HG02642 (cell line): Measurements from ENCODE around the gene ZG16.
"Not testable (repeated sequence)": the region's sequence is repeated elsewhere in the genome, so short reads cannot be mapped to it uniquely, and the experiment has no call there.

ENCODE experiments used
- ATAC-seq: cut with Tn5 transposase; IDR thresholded peaks from one replicate; pipeline ENCODE4 v1.9.1; 2021; ENCODE audit warnings: mild to moderate bottlenecking; ENCODE audit not compliant: unreplicated experiment, poor library complexity

Gene ZG16

DNA sequence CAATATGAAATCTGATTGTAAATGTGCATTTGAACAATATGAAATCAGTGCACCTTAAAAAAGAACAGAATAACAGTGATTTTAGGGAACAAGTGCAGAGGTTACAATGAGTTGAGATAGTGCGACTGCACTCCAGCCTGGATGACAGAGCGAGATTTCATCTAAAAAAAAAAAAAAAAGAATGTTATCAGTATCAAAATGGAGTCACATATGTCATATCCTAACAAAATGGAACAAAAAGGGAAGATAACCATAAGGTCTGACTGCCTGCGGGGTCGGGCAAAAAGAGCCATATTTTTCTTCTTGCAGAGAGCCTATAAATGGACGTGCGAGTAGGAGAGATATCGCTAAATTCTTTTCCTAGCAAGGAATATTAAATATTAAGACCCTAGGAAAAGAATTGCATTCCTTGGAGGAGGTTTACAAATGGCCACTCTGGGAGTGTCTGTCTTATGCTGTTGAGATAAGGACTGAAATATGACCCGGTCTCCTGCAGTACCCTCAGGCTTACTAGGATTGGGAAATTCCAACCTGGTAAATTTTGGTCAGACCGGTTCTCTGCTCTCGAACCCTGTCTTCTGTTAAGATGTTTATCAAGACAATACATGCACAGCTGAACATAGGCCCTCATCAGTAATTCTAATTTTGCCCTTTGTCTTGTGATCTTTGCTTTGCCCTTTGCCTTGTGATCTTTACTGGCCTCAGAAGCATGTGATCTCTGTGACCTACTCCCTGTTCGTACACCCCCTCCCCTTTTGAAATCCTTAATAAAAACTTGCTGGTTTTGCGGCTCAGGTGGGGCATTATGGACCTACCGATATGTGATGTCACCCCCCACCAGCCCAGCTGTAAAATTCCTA lies 5.3 kb downstream of the ZG16 start:
- not testable (repeated sequence) for ATAC-seq

DNA sequence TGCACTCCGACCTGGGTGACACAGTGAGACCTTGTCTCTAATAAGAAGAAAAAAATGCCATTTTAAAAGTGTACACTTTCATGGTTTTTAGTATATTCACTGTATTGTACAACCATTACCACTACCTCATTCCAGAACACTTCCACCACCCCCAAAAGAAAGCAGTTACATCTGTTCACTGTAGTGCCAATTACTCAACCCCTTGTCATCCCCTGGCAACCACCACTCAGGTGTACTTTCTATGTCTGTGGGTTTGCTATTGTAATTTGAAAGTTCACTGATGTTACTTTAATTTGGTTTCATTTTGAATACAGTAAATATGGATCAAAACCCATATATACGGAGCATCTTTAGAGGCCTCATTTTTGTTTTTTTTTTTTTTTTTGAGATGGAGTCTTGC lies 6.1 kb downstream of the ZG16 start:
- no peak for ATAC-seq

DNA sequence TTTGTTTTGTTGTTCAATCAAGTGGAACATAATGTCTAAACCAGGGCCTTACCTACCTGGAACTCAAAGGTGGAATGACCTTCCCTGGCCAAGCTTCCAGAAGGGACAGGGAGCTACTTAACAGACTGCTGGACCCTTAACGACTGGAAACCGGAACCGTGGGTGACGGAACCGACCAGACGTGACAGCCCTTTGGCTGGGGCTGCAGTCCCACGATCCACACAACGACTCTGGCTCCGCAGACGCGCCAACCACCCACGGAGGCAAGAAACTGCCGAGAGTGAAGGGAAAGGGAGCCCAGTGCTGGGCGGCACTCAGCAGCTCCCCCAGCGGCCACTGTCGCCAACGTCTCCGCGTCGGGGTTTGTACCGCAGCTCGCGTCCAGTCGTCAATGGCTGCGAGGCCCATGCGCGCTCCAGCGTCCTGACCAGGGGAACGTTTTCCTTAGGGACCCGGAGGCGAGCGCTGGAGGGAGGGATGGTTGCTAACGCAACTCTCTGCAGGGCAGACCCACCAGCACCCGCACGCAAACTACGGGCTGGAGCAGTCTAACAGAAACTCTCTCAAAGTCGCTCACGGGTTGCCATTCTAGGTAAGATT lies 6.9 kb downstream of the ZG16 start:
- ATAC-seq = peak; percentile 53

DNA sequence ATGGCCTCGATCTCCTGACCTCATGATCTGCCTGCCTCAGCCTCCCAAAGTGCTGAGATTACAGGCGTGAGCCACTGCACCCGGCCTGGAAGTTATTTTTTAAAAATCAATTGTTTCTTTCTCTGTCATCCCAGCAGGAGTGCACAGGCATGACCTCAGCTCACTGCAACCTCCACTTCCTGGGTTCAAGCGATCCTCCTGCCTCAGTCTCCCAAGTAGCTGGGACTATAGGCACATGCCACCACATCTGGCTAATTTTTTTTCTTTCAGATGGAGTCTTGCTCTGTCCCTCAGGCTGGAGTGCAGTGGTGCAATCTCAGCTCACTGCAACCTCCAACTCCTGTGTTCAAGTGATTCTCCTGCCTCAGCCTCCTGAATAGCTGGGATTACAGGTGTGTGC lies 9.1 kb downstream of the ZG16 start:
- ATAC-seq = not testable (repeated sequence)

DNA sequence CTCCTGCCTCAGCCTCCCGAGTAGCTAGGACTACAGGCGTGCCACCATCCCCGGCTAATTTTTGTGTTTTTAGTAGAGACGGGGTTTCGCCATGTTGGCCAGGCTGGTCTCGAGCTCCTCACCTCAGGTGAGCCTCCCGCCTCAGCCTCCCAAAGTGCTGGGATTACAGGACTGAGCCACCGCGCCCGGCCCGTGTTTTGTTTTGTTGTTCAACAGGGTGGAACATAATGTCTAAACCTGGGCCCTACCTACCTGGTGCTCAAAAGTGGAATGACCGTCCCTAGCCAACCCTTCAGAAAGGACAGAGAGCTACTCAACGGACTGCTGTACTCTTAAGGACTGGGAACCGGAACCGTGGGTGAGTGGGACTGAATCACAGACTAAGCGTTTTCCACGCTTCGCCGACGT lies 11.7 kb downstream of the ZG16 start:
- ATAC-seq = no peak

DNA sequence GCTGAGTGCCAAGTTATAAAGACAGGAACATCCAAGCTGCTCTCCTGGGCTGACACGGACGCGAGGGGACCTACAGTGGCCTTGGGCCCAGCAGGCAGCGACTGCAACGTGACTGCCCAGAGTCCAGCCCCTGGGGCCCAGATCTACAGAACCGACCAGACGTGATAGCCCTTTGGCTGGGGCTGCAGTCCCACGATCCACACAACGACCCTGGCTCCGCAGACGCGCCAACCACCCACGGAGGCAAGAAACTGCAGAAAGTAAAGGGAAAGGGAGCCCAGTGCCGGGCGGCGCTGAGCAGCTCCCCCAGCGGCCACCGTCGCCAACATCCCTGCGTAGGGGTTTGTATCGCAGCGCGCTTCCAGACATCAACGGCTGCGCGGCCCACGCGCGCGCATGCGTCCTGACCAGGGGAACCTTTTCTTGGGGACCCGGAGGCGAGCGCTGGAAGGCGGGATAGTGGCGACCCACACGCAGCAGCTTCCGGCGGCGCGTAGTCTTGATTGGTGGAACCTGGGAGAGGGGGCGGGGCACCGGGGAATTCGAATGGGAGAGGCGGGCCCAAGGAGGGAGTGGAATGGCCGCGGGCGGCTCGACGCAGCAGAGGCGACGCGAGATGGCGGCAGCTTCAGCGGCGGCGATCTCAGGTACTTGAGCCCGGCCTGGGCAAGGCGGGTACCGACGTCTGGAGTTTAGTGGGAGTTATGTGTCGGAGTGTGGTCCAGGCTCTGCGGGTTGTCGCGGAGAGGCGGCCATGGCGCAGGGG lies 12.3 kb downstream of the ZG16 start, which contains the start of gene KIF22:
TSS of gene KIF22 (plus strand) at position 569 of the 766 bp plus-strand sequence. CDS start at position 578, 9 bp downstream.
- ATAC-seq = peak; percentile 92

DNA sequence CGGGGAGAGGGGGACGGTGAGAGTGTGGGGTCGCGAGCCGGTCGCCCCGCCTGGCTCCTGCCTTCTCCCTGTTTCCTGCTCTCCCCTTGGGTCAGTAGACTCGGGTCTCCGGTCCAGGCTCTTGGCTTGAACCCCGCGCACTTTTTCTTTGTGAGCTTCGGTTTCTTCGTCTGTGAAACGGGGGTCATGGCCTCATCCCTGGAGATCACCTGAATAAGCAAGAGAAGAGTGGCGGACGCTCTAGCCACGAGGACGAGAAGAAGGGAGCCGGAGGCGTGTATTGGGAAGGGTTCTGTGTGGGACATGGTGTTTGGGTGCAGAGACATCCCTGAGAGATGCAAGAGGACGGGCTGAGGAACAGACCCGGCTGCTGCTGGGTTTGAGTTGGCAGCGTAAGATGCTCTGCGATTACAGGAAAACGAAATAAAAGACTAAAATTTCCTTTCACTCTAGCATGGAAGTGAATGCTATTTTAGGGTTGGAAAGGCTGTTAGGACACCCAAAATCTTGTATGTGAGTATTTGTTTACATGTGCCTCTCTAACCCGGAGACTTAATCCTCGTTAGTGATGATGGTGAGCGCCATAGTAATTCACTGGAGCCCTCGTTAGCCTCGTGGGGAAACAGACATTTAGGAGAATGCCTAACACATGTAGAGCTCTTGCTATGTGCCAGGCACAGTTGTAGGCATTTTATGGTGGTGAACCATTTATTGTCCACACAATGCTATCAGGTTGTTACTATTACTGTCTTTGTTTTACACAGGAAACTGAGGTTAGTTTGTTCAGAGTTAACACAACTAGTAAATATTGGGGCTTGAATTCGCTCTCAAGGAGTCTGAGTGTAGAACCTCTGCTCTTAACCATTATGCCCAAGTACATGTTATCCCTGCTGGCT lies 13.1 kb downstream of the ZG16 start:
- peak; percentile 31 for ATAC-seq

DNA sequence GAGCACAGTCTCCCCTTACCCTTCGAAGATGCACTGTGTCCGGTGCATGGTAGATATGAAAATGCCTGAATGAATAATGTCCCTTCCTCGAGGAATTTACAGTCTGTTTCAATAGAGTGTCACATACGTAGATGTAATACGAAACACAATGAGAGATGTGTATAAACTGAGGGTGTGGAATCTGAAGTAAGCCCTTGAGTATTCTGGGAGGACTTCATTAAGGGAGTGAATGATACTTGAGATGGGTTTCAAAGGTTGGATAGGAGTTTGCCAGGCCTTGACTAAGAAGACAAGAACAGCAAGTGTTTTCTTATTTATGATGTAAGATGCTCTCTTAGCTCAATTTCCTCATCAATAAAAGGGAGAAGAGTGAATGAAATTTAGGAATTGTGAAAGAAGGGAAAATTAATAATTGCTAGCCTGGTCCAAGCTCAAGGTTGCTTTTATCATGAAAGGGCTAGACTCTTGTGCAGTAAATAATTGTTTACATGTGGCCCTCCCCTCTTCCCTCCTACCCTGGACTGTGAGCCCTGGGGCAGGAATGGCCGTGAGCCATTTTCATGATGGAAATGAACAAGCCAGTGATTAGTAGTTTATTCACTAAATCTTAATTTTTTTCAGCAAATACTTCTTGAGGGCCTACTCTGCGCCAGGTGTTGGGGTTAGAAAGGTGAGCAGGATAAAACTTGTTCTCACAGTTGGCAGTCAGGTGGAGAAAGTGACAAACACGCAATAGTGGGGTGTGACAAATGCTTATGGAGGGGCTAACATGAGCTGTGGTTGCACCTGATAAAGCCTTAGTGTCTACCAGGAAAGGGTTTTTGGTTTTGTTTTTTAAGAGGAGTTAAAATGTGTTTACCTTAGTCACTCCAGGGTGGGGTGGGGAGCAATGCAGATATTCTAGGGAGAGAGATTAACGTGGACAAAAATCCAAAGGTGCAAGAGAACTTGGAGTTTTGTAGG lies 14.1 kb downstream of the ZG16 start:
- no peak for ATAC-seq

DNA sequence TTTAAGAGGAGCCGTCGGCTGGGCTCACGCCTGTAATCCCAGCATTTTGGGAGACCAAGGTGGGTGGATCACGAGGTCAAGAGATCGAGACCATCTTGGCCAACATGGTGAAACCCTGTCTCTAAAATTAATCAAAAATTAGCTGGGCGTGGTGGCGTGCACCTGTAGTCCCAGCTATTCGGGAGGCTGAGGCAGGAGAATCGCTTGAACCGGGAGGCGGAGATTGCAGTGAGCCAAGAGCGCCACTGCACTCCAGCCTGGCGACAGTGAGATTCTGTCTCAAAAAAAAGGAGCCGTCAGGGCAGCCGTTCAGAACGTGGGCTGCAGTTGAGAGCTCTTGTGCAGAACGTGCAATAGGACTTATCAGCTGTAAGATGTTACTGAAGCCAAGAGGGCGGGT lies 15.1 kb downstream of the ZG16 start:
- not testable (repeated sequence) for ATAC-seq

DNA sequence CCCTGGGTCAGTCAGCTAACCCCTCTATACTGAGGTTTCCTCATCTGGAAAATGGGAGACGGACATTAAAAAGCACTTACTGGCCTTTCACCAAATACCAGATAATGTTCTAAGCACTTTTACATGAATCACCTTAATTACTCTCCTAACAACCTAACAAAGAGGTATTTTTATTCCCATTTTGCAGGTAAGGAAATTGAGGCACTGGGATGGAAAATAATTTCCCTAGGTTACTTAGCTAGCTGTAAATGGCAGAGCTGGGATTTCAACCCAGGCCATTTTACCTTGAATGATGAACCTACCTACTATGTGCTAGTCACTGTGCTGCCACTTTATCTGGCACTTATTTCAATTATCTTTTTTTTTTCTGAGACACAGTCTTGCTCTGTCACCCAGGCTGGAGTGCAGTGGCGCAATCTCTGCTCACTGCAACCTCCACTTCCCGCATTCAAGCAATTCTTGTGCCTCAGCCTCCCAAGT lies 16.2 kb downstream of the ZG16 start:
- no peak for ATAC-seq

DNA sequence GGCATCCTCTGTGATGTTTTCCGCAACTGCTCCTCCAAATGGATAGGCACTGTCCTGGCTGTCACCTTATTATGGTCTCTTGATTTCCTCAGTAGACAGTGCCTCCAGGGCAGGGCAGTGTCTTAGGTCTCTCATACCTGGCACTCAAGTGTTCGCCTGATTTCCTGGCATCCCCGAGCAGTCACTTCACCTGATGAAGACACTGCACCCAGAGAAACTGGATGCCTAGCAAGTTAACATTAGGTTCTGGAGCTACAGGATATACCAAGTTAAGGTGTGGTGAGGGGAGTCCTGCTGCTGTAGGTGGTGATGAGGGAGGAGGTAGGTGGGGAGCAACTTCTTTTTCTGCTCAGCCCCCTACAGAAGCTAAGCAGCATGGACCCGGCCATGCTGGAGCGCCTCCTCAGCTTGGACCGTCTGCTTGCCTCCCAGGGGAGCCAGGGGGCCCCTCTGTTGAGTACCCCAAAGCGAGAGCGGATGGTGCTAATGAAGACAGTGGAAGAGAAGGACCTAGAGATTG lies 24.4 kb downstream of the ZG16 start:
- no peak for ATAC-seq

DNA sequence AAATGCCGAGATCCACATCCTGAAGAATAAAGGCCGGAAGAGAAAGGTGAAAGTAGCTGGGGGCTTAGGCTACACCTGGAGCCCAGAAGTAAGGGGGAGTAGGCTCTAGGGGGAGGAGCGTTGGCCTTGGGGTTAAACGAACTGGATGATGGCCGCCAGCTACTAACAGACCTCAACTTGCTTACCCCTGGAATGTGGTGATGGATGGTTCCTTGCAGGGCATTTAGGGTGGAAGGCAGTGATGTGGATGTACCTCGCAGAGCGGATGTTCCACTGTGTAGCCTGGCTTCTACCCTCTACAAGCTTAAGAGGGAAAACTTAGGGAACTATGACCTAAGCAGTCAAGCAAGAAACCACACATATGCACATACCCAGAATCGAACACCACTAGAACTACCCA lies 26.0 kb downstream of the ZG16 start:
- ATAC-seq = no peak

DNA sequence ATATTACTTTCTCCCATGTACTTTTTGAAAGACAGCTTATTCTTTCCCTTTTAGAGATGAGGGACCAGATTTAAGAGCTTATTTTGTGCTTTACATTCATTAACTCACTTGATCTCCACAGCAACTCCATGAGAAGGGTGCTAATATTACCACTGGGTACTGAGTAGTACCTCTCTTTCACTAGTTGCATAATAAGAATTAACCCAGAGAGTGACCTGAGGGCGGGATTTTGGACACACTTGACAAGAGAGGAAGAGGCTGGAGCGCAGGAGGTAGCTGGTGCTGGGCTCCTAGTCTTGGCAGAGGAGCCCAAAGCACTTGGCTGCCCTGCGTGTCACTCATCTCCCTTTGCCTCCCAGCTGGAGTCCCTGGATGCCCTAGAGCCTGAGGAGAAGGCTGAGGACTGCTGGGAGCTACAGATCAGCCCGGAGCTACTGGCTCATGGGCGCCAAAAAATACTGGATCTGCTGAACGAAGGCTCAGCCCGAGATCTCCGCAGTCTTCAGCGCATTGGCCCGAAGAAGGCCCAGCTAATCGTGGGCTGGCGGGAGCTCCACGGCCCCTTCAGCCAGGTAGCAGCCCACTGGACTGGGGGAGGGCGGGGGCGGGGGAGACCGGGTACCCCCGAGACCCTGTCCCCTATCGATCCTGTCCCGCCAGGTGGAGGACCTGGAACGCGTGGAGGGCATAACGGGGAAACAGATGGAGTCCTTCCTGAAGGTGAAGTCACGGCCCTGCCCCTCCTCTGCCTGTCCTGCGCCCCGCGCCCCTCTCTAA lies 26.6 kb downstream of the ZG16 start:
- ATAC-seq = no peak

DNA sequence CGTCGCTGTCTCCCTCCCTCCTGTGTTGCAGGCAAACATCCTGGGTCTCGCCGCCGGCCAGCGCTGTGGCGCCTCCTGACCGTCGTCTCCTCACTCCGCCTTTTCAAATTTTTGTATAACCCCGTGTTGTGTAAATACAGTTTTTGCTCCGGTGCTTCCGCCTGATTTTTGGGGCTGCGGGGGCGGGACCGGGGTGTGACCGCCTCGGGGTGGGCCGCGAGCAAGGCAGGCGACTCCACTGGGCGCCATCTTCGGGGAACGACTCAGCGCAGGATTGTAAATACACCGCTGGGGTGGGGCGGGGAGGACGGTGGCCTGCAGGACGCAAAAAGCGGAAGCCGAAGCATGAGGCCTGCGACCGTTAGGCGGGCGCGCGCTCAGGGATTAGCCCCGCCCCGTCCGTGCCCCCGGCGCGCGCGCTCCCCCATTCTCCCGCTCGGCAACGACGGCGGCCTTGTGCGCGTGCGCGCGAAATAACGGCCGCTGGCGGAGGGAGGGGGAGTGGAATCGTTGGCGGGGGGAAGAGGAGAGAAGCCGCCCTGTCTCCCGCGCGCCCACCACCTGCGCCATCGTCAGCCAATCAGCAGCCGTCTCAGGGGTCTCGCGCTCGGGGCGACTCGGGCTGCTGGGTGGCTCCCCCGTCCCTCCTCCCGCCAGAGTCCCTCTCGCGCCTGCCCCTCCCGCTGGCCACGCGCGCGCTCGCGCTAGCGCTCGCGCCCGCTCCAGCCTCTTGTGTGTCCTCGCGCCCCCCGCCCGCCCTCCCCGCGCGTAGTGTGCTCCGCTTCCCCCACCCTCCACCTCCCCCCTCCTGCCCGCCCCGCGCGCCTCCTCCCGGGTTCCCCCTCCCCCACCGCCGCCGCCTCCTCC lies 27.4 kb downstream of the ZG16 start:
- peak; percentile 61 for ATAC-seq

DNA sequence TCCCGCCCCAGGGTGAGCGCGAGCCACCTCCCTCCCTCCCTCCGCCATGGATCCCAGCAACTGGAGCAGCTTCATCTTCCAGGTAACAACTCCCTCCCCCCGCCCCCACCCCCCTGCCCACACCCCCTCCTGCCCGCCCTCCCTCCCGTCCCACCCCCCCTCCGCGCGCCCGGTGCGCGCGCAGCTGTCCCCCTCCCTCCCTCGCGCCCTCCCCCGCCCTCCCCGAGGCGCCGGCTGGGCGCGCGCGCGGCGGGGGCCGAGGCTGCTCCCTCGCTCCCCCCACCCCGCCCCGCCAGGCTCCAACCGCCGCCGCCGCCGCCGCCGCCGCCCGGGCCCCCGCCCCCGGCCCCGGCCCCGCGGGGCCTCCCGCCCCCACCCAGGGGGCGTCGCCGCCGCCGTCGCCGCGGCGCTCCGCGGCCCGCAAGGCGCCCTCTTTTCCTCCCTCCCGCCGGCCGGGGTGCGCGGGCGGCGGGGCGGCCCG lies 28.1 kb downstream of the ZG16 start, which contains the start of gene MAZ:
TSS of gene MAZ (plus strand) at position 431 of the 481 bp plus-strand sequence. CDS start 173 bp downstream, outside the sequence.
- ATAC-seq = peak; percentile 9

DNA sequence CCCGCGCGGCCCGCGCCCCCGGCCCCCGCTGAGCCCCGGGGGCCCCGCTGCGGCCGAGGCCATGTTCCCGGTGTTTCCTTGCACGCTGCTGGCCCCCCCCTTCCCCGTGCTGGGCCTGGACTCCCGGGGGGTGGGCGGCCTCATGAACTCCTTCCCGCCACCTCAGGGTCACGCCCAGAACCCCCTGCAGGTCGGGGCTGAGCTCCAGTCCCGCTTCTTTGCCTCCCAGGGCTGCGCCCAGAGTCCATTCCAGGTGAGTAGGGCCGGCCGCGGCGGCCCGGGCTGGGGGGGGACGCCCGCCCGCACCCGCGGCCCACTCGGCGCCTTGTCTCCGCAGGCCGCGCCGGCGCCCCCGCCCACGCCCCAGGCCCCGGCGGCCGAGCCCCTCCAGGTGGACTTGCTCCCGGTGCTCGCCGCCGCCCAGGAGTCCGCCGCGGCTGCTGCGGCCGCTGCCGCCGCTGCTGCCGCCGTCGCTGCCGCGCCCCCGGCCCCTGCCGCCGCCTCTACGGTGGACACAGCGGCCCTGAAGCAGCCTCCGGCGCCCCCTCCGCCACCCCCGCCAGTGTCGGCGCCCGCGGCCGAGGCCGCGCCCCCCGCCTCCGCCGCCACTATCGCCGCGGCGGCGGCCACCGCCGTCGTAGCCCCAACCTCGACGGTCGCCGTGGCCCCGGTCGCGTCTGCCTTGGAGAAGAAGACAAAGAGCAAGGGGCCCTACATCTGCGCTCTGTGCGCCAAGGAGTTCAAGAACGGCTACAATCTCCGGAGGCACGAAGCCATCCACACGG lies 28.8 kb downstream of the ZG16 start:
- ATAC-seq = peak; percentile 0
